Activated T-helper 1 cell treated with anti-CD3 and anti-CD28 coated beads, Interleukin-12 subunit alpha, Interleukin-12 subunit beta, Interleukin-2, Interleukin-4 antibody, amounts not matched to agents 30 ng/mL and 10 ng/mL and 1 ng/mL, durations not matched to agents 14 hours and 24 hours and 36 hours (primary cell): ENCODE measurements around the gene OAS1. TPM values are rescaled to one million over a fixed set of nuclear protein-coding genes. Genes with fewer than 3 reads are reported as not detected.

Experiments used
- DNase-seq: peaks from one replicate; pipeline ENCODE4 v3.0.0; 2021; ENCODE audit warnings: low spot score
- H3K27ac Mint-ChIP-seq: one replicate; pipeline ENCODE4 v1.8.0; 2021; ENCODE audit warnings: mild to moderate bottlenecking, mixed read lengths
- H3K27me3 Mint-ChIP-seq: one replicate; pipeline ENCODE4 v1.8.0; 2022; ENCODE audit warnings: mild to moderate bottlenecking, moderate library complexity, mixed read lengths; ENCODE audit not compliant: insufficient read depth
- H3K36me3 Mint-ChIP-seq: one replicate; pipeline ENCODE4 v1.8.0; 2021; ENCODE audit warnings: low read depth, mixed read lengths
- H3K4me1 Mint-ChIP-seq: one replicate; pipeline ENCODE4 v1.8.0; 2021; ENCODE audit warnings: low read depth, mixed read lengths
- H3K4me3 Mint-ChIP-seq: one replicate; pipeline ENCODE4 v1.8.0; 2021; ENCODE audit warnings: mild to moderate bottlenecking, moderate library complexity, mixed read lengths
- H3K9me3 Mint-ChIP-seq: one replicate; pipeline ENCODE4 v1.8.0; 2021; ENCODE audit warnings: mixed read lengths
- intact Hi-C: fragments of 100-400 bp; cut with micrococcal nuclease; formaldehyde crosslinking; loops from one replicate; pipeline ENCODE4 v1.15.1; 2024
- total RNA-seq: library from RNA; stranded (reverse); gene quantifications from 2 replicates; pipeline ENCODE4 v1.2.3, GENCODE V29; 2022

Gene OAS1
- total RNA-seq, 1 donor from 2014 or later: 24.2 TPM

DNA sequence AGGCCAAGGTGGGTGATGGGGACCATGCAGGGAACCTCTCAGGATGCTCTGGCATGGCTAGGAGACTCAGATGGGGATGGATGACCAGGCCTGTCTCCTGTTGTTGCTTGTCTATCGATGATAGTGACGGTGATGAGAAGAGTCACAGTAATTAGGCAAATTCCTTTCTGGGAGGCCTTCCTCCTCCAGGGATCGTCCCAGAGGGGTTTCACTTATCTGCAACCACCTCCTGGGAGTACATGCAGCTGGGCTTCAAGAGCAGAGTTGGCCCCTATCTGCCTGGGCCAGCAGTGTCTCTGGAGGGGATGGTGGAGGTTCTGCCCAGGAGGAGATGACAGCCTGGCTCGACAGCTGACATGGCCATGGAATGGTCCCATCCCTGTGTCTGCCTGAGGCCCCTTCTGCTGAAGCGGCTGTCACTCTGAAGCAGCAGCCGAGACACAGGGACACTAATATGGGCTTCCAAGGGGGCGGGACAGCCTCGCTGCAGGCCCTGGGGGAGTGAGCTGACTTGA is 27.5 kb upstream of the OAS1 start:
- Mint-ChIP-seq H3K4me3 (no peak overlapping the region), H3K36me3 (no peaks in the 10 kb centered on the region), H3K27ac (no peak overlapping the region), H3K4me1 (no peaks in the 10 kb centered on the region), H3K27me3 (peaks cover 48% of the 10 kb centered on the region), H3K9me3 (no peaks in the 10 kb centered on the region)
- DNase-seq: no peak
- intact Hi-C loops: no loop called here

GRCh38 chr12:112881602-112882001 is 25.2 kb upstream of the OAS1 start:
- Mint-ChIP-seq H3K36me3 (no peaks in the 10 kb centered on the region), H3K4me3 (no peak overlapping the region), H3K9me3 (no peaks in the 10 kb centered on the region), H3K27me3 (peaks cover 44% of the 10 kb centered on the region), H3K4me1 (no peaks in the 10 kb centered on the region), H3K27ac (no peak overlapping the region)
- intact Hi-C loops: no loop called here
- no peak for DNase-seq

DNA sequence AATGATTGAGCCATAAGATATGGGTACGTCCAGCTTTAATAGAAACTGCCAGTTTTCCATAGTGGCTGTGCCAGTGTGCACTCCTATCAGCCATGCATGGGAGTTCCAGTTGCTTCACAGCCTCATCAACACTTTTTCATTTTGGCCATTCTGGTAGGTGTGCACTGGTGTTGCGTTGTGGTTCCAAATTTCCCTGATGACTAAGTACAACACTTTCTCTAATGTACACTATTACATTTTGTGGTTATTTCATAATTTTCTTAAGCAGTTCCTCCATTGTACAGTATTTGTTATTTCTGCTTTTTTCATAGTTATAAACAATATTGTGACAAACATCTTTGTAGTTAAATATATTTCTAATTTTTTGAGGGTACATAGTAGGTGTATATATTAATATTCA is 21.5 kb upstream of the OAS1 start:
- Mint-ChIP-seq H3K27me3 (peaks cover 31% of the 10 kb centered on the region), H3K4me3 (no peak overlapping the region), H3K27ac (no peak overlapping the region), H3K4me1 (no peaks in the 10 kb centered on the region), H3K9me3 (no peaks in the 10 kb centered on the region), H3K36me3 (no peaks in the 10 kb centered on the region)
- DNase-seq: no peak
- intact Hi-C loops: no loop called here

- H3K27ac Mint-ChIP-seq: no peak overlapping the region
- intact Hi-C loops: no loop called here
- no peaks in the 10 kb centered on the region for H3K4me1 Mint-ChIP-seq
- peaks cover 27% of the 10 kb centered on the region for H3K27me3 Mint-ChIP-seq
- H3K36me3 Mint-ChIP-seq: no peaks in the 10 kb centered on the region
- no peaks in the 10 kb centered on the region for H3K9me3 Mint-ChIP-seq
- H3K4me3 Mint-ChIP-seq: no peak overlapping the region
- no peak for DNase-seq
Measured at GRCh38 chr12:112887550-112887949, 19.2 kb upstream of the OAS1 start.

DNA sequence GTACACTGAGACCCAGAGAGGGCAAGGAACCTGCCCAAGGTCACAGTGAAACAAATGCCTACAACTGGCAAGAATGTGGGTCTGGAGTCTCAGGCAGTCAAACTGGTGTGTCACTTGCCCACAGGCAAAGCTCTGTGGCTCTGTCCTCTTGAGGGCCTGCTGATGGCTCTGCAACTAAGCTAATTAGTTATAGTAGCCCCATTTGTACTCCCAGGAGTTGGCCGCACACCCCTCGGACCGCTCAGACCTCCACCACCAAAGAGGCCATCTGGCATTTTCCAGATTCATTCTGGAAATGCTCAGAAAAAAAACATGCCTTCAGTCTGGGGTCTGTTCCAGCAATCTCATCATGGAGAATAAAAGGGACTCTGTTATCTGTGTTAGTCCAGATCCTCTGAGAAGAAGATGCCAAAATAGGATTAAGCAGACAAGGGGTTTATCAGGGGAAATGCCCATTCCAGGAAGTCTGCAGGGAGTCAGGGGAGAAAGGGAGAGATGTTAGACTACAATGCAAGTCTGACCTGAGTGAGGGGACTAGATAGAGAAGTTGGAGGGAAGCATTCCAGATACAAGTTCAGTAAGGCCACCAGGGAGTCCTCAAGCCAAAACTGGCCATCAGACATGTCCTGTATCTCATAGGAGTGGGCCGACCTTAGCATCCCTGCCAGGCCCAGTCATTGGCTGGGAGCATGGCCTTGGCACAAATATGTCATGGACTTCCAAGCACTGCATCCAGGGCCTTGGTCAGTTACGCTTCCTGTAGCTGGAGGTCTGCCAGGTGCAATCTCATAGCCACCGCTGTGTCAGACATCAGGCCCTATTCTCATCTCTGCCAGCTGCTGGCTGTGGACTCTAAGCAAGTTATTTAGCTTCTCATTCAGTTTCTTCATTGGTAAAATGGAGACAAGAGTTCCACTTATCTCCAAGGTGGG is 15.4 kb upstream of the OAS1 start:
- Mint-ChIP-seq H3K27ac (no peak overlapping the region), H3K4me3 (no peak overlapping the region), H3K36me3 (no peaks in the 10 kb centered on the region), H3K27me3 (peaks cover 7% of the 10 kb centered on the region), H3K9me3 (no peaks in the 10 kb centered on the region), H3K4me1 (no peaks in the 10 kb centered on the region)
- no peak for DNase-seq
- intact Hi-C loops: no loop called here

- no peak overlapping the region for H3K27ac Mint-ChIP-seq
- H3K4me3 Mint-ChIP-seq: no peak overlapping the region
- H3K4me1 Mint-ChIP-seq: no peaks in the 10 kb centered on the region
- H3K27me3 Mint-ChIP-seq: peaks cover 11% of the 10 kb centered on the region
- no peaks in the 10 kb centered on the region for H3K36me3 Mint-ChIP-seq
- intact Hi-C loops: no loop called here
- no peak for DNase-seq
- no peaks in the 10 kb centered on the region for H3K9me3 Mint-ChIP-seq
Measured at GRCh38 chr12:112892856-112893255, 13.9 kb upstream of the OAS1 start.

DNA sequence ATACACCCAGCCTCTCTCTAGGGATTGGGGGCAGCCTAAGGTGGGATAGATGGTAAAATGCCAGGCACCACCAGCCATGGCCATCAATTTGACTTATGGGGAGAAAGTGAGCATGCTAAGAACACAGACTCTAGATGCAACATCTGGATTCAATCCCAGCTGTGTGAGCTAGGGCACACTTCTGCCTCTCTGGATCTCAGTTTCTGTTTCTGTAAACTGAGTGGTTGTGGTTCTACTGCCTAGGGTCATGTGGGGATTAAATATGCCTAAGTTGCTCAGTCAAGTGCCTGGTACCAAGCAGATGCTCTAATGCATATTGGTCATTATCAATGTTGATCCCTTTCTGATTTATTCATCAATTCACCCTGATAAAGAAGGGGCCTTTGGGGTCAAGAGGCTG is 12.6 kb upstream of the OAS1 start:
- intact Hi-C loops: no loop called here
- Mint-ChIP-seq H3K27me3 (peaks cover 11% of the 10 kb centered on the region), H3K4me3 (no peak overlapping the region), H3K9me3 (no peaks in the 10 kb centered on the region), H3K36me3 (no peaks in the 10 kb centered on the region), H3K27ac (no peak overlapping the region), H3K4me1 (no peaks in the 10 kb centered on the region)
- DNase-seq: no peak

GRCh38 chr12:112898380-112898779 is 8.4 kb upstream of the OAS1 start:
- intact Hi-C loops: no loop called here
- H3K9me3 Mint-ChIP-seq: no peaks in the 10 kb centered on the region
- no peak for DNase-seq
- H3K27me3 Mint-ChIP-seq: peaks cover 8% of the 10 kb centered on the region
- H3K27ac Mint-ChIP-seq: no peak overlapping the region
- peaks cover 23% of the 10 kb centered on the region for H3K4me1 Mint-ChIP-seq
- H3K36me3 Mint-ChIP-seq: peaks cover 2% of the 10 kb centered on the region
- H3K4me3 Mint-ChIP-seq: no peak overlapping the region

DNA sequence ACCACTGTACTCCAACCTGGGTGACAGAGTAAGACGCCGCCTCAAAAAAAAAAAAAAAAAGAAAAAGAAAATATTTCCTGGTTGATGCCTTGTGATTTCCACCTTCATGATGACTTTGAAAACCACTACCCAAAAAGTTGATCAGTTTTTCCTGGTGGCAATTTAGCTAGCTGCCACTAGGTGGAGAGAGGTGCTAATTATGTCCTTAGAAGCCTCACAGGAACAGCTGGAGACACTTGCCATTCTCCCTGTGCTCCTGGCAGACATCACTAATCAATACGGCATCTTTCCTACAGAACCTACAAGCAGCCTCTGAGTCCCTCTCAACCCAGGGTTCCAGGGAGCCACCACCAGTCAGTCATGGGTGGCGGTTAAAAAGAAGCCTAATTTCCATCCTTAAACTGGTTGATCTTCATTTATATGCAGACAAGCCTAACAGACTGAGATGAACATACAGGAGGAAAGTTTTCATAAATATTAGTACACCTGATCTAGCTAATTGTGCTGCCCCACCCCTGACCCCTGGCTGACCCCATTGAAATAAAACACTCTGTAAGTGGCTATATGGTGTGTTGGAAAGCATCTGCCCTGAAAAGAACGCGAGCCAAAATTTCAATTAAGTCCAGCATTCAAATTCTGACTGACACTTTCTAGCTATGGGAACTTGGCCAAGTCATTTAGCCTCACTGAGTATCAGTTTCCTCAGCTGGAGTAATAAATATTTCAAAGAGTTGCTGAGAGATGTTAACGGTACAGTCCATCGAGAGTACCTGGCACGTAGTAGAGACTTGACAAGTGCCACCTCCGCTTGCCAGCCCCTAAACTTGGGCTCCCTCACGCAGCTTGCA is 6.2 kb upstream of the OAS1 start:
- no peaks in the 10 kb centered on the region for H3K9me3 Mint-ChIP-seq
- intact Hi-C loops: loop anchor here (1.0 to 5.0 kb wide), 2 partner anchors 78 to 132 kb away; partner anchors contain the start of gene OAS2
- peaks cover 8% of the 10 kb centered on the region for H3K27me3 Mint-ChIP-seq
- H3K4me3 Mint-ChIP-seq: no peak overlapping the region
- H3K27ac Mint-ChIP-seq: no peak overlapping the region
- DNase-seq: peak; percentile 37
- peaks cover 44% of the 10 kb centered on the region for H3K4me1 Mint-ChIP-seq
- H3K36me3 Mint-ChIP-seq: peaks cover 2% of the 10 kb centered on the region

GRCh38 chr12:112901271-112901670 is 5.5 kb upstream of the OAS1 start:
- DNase-seq: no peak
- no peak overlapping the region for H3K27ac Mint-ChIP-seq
- H3K36me3 Mint-ChIP-seq: peaks cover 2% of the 10 kb centered on the region
- H3K4me1 Mint-ChIP-seq: peaks cover 49% of the 10 kb centered on the region
- H3K27me3 Mint-ChIP-seq: peaks cover 6% of the 10 kb centered on the region
- intact Hi-C loops: loop anchor here (5.0 kb wide), 1 partner anchor 131 kb away; no protein-coding TSS in a partner anchor
- H3K4me3 Mint-ChIP-seq: no peak overlapping the region
- H3K9me3 Mint-ChIP-seq: no peaks in the 10 kb centered on the region

- Mint-ChIP-seq H3K27me3 (no peaks in the 10 kb centered on the region), H3K27ac (peak overlapping the region; percentile 75), H3K4me1 (peaks cover 82% of the 10 kb centered on the region), H3K9me3 (no peaks in the 10 kb centered on the region), H3K36me3 (peaks cover 13% of the 10 kb centered on the region), H3K4me3 (no peak overlapping the region)
- intact Hi-C loops: loop anchor here (5.0 kb wide), 1 partner anchor 128 kb away; no protein-coding TSS in a partner anchor
- no peak for DNase-seq
Measured at GRCh38 chr12:112904571-112904970, 2.2 kb upstream of the OAS1 start.

GRCh38 chr12:112905451-112906089 is 1.2 kb upstream of the OAS1 start:
- H3K27ac Mint-ChIP-seq: no peak overlapping the region
- no peak for DNase-seq
- no peaks in the 10 kb centered on the region for H3K27me3 Mint-ChIP-seq
- H3K4me1 Mint-ChIP-seq: peaks cover 86% of the 10 kb centered on the region
- peak overlapping the region; percentile 56 for H3K4me3 Mint-ChIP-seq
- intact Hi-C loops: loop anchor here (1.0 kb wide), 3 partner anchors 10 to 73 kb away; partner anchors contain the start of genes OAS2 and OAS3
- H3K36me3 Mint-ChIP-seq: peaks cover 21% of the 10 kb centered on the region
- H3K9me3 Mint-ChIP-seq: no peaks in the 10 kb centered on the region
